ENCODE data around the gene CEACAM7.

CEACAM7 gene

DNA sequence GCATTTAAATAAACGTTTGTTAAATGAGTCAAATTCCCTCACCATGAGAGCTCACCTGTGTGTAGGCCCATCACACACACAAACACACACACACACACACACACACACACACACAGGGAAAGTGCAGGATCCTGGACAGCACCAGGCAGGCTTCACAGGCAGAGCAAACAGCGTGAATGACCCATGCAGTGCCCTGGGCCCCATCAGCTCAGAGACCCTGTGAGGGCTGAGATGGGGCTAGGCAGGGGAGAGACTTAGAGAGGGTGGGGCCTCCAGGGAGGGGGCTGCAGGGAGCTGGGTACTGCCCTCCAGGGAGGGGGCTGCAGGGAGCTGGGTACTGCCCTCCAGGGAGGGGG lies 11.9 kb upstream of the CEACAM7 start:
- no peak for DNase-seq

DNA sequence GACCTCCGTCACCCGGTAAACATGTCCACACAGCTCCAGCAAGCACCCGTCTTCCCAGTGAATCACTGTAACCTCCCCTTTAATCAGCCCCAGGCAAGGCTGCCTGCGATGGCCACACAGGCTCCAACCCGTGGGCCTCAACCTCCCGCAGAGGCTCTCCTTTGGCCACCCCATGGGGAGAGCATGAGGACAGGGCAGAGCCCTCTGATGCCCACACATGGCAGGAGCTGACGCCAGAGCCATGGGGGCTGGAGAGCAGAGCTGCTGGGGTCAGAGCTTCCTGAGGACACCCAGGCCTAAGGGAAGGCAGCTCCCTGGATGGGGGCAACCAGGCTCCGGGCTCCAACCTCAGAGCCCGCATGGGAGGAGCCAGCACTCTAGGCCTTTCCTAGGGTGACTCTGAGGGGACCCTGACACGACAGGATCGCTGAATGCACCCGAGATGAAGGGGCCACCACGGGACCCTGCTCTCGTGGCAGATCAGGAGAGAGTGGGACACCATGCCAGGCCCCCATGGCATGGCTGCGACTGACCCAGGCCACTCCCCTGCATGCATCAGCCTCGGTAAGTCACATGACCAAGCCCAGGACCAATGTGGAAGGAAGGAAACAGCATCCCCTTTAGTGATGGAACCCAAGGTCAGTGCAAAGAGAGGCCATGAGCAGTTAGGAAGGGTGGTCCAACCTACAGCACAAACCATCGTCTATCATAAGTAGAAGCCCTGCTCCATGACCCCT lies 11.3 kb upstream of the CEACAM7 start:
- no peak for DNase-seq

DNA sequence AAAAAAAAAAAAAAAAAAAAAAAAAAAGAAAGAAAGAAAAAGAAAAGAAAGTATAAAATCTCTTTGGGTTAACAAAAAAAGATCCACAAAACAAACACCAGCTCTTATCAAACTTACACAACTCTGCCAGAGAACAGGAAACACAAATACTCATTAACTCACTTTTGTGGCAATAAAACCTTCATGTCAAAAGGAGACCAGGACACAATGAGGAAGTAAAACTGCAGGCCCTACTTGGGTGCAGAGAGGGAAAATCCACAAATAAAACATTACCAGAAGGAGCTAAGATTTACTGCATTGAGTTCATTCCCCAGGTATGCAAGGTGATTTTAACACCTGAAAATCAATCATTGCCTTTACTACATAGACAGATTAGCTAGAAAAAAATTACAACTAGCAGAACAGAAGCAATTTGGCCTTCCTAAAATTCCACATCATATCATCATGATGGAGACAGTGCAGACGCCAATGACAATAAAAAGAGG lies 10.7 kb upstream of the CEACAM7 start:
- DNase-seq: no peak

DNA sequence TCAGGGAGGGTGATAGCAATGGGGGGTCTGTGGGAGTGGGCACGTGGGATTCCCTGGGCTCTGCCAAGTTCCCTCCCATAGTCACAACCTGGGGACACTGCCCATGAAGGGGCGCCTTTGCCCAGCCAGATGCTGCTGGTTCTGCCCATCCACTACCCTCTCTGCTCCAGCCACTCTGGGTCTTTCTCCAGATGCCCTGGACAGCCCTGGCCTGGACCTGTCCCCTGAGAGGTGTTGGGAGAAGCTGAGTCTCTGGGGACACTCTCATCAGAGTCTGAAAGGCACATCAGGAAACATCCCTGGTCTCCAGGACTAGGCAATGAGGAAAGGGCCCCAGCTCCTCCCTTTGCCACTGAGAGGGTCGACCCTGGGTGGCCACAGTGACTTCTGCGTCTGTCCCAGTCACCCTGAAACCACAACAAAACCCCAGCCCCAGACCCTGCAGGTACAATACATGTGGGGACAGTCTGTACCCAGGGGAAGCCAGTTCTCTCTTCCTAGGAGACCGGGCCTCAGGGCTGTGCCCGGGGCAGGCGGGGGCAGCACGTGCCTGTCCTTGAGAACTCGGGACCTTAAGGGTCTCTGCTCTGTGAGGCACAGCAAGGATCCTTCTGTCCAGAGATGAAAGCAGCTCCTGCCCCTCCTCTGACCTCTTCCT lies 9.3 kb upstream of the CEACAM7 start:
- DNase-seq: no peak

DNA sequence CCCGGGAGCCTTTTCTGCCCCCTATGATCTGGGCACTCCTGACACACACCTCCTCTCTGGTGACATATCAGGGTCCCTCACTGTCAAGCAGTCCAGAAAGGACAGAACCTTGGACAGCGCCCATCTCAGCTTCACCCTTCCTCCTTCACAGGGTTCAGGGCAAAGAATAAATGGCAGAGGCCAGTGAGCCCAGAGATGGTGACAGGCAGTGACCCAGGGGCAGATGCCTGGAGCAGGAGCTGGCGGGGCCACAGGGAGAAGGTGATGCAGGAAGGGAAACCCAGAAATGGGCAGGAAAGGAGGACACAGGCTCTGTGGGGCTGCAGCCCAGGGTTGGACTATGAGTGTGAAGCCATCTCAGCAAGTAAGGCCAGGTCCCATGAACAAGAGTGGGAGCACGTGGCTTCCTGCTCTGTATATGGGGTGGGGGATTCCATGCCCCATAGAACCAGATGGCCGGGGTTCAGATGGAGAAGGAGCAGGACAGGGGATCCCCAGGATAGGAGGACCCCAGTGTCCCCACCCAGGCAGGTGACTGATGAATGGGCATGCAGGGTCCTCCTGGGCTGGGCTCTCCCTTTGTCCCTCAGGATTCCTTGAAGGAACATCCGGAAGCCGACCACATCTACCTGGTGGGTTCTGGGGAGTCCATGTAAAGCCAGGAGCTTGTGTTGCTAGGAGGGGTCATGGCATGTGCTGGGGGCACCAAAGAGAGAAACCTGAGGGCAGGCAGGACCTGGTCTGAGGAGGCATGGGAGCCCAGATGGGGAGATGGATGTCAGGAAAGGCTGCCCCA lies 8.5 kb upstream of the CEACAM7 start:
- no peak for DNase-seq

DNA sequence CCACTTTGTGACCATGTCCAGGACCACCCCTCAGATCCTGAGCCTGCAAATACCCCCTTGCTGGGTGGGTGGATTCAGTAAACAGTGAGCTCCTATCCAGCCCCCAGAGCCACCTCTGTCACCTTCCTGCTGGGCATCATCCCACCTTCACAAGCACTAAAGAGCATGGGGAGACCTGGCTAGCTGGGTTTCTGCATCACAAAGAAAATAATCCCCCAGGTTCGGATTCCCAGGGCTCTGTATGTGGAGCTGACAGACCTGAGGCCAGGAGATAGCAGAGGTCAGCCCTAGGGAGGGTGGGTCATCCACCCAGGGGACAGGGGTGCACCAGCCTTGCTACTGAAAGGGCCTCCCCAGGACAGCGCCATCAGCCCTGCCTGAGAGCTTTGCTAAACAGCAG lies 7.7 kb upstream of the CEACAM7 start:
- DNase-seq: no peak

DNA sequence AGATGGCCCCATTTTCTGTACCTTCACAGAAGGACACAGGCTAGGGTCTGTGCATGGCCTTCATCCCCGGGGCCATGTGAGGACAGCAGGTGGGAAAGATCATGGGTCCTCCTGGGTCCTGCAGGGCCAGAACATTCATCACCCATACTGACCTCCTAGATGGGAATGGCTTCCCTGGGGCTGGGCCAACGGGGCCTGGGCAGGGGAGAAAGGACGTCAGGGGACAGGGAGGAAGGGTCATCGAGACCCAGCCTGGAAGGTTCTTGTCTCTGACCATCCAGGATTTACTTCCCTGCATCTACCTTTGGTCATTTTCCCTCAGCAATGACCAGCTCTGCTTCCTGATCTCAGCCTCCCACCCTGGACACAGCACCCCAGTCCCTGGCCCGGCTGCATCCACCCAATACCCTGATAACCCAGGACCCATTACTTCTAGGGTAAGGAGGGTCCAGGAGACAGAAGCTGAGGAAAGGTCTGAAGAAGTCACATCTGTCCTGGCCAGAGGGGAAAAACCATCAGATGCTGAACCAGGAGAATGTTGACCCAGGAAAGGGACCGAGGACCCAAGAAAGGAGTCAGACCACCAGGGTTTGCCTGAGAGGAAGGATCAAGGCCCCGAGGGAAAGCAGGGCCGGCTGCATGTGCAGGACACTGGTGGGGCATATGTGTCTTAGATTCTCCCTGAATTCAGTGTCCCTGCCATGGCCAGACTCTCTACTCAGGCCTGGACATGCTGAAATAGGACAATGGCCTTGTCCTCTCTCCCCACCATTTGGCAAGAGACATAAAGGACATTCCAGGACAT lies 7.0 kb upstream of the CEACAM7 start:
- DNase-seq: no peak

DNA sequence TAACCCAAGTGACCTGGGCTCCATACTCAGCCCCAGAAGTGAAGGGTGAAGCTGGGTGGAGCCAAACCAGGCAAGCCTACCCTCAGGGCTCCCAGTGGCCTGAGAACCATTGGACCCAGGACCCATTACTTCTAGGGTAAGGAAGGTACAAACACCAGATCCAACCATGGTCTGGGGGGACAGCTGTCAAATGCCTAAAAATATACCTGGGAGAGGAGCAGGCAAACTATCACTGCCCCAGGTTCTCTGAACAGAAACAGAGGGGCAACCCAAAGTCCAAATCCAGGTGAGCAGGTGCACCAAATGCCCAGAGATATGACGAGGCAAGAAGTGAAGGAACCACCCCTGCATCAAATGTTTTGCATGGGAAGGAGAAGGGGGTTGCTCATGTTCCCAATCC lies 6.1 kb upstream of the CEACAM7 start:
- no peak for DNase-seq

DNA sequence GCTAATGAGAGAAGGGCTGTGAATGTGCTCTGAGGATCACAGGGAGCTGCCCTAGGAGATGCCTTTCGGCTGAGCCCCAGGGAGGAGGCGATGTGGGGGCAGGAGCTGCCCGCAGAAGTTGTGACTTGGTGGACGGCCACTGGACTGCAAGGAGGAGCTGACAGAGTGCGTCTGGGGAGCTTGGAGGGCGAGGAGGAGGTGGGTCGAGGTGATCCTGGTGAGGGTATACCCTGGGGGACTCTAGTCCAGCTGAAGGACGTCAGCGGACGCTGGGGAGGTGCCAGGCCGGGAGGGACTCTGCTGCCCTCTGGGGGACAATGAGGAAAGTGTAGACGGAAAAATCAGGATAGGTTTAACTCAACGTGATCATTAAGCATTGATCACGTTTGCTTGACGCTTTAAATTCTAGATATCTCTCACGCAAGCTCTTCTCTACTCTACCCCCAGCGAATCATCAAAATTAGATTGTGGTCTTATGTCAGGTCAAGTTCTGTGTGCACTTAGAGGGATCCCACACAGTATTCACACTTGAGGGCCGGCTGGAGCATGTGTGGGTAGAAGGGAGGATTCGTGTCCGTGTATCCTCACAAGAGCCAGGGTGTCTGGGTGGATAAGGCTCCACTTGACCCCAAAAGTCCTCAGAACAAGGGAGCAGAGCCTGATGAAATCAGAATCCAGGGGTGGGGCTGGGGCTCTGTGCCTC lies 3.3 kb upstream of the CEACAM7 start:
- peak; percentile 24 for DNase-seq

DNA sequence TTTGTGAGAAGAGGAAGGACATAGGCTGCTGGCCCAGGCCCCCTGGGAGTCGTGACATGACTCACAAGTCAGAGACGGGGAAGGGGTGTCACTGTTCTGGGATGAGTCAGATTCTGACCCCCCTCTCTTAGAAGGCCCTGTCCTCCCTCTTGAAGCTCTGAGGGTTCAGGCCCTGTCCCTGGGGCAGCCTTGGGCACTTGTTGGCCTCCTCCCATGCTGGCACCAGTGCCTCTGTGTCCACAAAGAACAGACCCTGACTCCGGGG lies 2.7 kb upstream of the CEACAM7 start:
- DNase-seq: no peak

DNA sequence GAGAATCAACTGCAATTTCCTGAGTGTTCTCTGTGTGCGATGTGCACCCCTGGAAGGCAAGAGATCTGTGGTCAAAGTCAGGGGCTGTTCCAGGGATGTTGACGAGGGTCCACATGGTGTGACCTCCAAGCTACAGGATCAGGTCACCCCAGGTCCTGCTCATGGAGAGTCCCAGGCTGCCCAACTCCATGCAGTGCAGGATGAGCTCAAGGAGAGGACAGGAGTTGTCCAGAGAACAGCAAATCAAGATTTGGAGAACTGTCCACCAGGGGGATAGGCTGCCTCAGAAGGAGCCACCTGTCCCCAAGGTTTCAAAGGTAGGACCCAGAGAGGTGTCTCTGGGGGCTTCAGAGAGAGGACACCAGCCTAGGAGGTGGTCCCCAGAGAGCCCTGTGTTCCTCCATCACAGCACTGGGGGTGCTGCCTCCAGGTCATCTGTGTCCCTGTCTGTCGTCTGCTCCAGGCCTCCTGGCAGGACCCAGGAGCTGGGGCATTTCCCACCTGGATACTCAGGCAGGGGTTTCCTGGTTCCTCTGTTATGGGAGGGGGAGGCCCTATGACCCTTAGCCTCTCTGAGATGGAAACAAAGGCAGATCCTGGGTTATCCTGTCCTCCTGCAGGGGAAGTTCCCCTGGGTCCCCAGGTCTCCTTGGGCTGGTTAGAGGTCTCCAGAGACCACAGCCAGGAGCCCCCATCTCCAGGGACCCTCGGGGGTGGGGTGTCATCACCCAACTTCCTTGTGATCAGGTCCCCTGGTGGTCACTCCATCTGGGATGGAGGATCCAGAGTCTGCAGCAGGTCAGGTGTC lies 2.1 kb upstream of the CEACAM7 start:
- no peak for DNase-seq

DNA sequence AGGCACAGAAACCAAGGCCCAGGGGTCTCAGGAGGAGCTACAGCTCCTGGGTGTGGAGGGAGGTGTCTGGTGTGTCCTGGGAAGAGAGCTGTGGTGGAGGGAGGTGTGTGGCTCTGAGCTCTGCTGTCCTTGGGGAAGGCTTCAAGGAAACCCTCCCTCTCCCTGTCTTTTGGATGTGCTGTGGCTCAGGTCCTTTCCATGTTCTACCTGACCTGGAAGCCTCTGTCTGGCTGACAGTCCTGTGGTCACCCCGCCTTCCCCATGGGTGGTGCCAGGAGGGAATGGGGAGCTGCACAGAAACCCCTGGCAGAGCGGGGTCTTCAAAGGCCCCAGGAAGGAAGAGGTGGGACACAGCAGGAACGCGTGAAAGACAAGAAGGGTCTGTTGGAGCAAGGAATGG lies 617 bp upstream of the CEACAM7 start:
- no peak for DNase-seq

DNA sequence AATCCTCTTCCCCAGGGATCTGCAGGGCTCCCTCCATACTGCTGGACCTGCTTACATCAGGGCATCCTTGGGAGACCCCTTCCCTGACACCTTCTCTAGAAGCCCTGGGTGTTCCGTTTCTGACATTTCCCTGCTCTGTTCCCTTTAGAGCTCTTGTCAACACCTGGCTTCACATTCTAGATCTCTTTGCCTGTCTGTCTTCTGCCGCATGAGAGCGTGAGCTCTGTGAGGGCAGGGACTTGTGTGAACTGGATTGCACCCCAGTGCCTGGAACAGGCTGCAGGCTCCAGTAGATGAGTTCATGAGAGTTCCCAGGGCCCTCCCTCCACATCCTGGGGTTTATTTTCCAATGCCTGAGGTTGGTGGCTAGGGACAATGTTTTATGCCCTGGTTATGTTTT lies 651 bp downstream of the CEACAM7 start:
- DNase-seq: no peak

DNA sequence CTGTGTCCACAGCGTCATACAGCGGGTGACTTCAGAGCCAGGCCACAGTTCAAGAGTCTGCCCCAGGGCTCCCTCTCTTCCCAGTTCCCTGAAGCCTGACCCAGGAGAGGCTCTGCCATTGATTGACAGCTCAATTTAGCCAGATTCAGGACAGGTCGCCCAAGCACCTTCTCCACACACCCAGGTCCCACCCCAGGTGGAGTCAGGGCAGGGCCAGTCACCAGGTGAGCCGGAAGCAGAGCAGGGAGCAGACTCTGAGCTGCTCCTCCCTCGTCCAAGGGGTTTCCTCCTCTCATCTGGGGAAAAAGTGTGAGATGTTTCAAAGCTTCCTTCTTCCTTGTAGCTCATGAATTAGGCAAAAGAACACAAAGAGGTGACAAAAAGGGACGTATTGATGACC lies 5.6 kb downstream of the CEACAM7 start:
- DNase-seq: no peak

DNA sequence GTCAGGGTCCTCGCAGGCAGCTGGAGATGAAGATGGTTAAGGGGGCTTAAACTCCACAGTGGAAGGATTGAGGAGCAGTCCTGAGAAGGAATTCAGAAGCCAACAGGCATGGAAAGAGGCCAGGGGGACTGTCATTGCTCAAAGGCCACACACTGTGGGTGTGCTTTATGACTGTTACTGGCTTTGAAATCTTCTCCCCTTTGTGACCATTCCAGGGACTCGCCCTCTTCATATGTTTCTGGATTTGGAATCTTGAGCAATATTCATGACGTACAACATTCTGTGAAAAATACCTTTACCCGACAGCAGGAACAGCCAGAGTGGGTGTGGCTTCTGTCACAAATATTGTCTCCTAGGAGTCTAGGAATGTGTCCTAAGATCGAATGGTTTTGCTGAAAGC lies 16.6 kb downstream of the CEACAM7 start:
- DNase-seq: no peak

DNA sequence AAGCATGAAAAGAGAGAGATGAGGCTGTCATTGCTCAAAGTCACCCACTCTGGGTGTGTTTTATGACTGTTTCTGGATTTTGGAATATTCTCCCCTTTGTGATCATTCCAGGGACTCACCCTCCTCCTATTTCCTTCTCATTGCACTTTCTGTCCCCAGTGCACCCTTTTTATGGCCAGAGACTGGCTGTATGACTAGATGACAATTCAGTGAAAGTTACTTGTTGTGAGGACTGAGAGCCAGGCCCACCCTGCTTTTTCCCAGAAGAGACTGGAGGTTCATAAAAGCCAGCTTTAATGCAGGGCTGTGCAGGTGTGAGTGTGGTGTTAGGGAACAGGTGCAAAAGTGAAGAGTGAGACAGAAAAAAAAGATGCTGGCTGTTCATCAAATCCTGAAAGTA lies 17.3 kb downstream of the CEACAM7 start:
- no peak for DNase-seq

DNA sequence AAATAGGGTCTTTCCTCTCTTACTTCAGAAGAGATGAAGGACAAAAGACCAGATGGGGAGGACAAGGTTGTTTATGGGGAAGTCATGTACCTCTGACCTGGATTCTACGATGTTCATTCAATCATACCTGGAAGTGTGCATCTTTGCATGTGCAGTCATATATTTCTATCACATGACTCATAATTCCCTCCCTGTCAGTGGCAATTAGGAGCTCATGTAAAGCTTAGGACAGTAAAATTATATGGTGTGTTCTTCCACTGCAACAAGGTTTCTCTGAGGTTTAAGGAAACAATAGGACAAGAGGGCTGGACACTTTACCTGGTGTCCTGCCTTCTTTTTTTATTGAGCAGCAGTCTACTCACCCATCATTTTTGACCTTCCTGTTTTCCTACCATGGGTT lies 19.8 kb downstream of the CEACAM7 start:
- no peak for DNase-seq

DNA sequence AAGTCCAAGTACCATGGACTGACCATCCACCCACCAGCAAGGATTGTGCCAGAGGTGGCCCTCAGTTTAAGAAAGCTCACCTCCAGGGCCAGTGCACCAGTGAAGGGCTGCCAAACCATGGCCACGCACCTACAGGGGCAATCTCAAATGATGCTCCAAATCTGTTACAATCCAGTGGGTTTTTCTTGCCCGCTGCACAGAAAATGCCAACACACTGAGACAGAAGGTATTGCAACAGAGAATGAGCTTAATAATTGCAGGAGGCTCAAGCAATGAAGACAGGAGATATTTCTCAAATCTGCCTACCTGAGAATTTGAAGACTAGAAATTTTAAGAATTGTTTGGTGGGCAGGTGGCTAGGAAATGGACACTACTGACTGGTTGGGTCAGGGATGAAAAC lies 22.0 kb downstream of the CEACAM7 start:
- no peak for DNase-seq

DNA sequence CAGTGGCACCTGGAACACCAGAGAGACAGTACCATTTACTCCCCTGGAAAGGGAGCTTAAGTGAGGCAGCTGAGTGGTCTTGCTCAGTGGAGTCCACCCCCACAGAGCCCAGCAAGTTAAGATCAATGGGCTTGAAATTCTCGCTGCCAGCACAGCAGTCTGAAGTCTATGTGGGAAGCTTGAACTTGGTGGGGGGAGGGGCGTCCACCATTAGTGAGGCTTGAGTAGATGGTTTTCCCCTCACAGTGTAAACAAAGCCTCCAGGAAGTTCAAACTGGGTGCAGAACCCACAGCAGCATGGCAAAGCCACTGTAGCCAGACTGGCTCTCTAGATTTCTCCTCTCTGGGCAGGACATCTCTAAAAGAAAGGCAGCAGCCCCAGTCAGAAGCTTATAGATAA lies 30.9 kb downstream of the CEACAM7 start:
- DNase-seq: peak; percentile 4

DNA sequence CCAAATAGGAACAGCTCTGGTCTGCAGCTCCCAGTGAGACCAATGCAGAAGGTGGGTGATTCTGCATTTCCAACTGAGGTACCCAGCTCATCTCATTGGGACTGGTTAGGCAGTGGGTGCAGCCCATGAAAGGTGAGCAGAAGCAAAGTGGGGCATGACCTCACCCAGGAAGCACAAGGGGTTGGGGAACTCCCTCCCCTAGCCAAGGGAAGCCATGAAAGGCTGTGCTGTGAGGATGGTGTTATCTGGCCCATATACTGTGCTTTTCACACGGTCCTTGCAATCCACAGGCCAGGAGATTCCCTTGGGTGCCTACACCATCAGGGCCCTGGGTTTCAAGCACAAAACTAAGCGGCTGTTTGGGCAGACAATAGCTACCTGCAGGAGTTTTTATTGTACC lies 31.3 kb downstream of the CEACAM7 start:
- peak; percentile 30 for DNase-seq

DNA sequence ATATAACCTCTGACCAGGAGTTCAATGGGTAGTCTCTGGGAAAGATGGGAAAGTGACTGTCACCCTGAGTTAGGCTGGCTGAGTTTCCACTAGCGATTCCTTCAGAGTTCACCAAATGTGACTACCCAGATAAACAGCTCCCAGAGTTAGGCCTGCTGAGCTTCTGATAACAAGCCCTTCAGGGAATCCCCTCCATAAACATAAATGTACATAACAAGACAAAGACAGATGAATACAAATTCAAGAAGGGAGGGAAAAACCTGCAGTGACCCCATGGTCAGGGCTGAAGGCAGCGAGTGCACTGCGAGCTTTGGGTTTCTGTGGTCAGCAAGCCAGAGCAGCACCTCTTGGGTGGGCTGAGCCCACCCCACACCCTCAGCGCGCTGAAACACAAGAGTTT lies 35.8 kb downstream of the CEACAM7 start:
- no peak for DNase-seq

DNA sequence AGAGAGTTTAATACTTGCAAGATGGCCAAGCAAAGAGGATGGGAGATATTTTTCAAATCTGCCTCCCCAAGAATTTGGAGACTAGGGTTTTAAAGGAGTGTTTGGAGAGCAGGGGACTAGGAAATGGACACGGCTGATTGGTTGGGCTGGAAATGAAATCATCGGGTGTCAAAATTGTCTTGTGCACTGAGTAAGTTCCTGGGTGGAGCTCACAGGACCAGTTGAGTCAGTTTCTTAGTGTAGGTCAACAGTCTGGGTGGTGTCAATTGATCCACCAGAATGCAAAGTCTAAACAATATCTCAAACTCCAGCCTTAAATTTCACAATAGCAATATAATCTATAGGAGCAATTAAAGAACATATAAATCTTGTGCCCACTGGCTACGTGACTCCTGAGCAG lies 38.2 kb downstream of the CEACAM7 start:
- no peak for DNase-seq
